Coronary artery (tissue), 2 donors: ENCODE measurements around the gene AMER1.

ENCODE experiments used
- DNase-seq: peaks from one replicate; pipeline ENCODE4 v3.0.0-alpha.2; 2017; ENCODE audit warnings: low spot score
- H3K27ac ChIP-seq, 2 donors: fragments of 200-600 bp; sonication (generic); one replicate each; pipeline ENCODE4 v1.5.1; 2016 to 2019
- H3K4me3 ChIP-seq: fragments of 200-600 bp; sonication (generic); 2 replicates; pipeline ENCODE4 v1.5.1; 2016; ENCODE audit warnings: mild to moderate bottlenecking, moderate library complexity
- CTCF ChIP-seq: fragments of 200-600 bp; sonication (generic); IDR thresholded peaks from one replicate; pipeline ENCODE4 v1.5.1; 2019; ENCODE audit warnings: antibody characterized with exemption

AMER1 gene

GRCh38 chrX:64184396-64184795 lies 21.1 kb downstream of the AMER1 start:
- no peak overlapping the region for H3K4me3 ChIP-seq
- no peak for TF ChIP-seq CTCF
- H3K27ac ChIP-seq = no peak overlapping the region
- DNase-seq = no peak

DNA sequence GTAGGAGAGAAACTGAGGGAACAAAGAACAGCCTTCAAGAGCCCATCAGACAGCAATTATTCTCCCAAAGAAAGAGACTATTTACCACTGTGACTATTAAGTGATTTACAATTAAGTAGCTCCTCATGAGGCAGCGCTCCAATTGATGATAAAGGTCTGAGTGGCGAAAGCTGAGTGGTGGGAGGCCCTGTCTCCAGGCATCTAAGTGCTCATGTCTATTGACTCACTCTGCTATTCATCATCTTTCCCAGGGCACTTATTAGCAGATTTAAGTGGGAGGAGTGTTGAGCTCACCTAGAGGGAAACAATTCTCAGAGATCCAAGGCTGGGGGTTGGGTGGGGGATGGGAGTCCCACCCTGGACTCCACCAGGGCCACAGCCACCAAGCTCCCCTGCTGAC lies 23.3 kb downstream of the AMER1 start:
- no peak for TF ChIP-seq CTCF
- no peak for DNase-seq

GRCh38 chrX:64176876-64177275 lies 28.6 kb downstream of the AMER1 start:
- H3K27ac ChIP-seq = no peak overlapping the region
- TF ChIP-seq CTCF = no peak
- no peak overlapping the region for H3K4me3 ChIP-seq
- DNase-seq = no peak

More for the DNA sequence above, 23.3 kb downstream of the AMER1 start:
- Histone ChIP-seq H3K27ac (no peak overlapping the region), H3K4me3 (no peak overlapping the region)

DNA sequence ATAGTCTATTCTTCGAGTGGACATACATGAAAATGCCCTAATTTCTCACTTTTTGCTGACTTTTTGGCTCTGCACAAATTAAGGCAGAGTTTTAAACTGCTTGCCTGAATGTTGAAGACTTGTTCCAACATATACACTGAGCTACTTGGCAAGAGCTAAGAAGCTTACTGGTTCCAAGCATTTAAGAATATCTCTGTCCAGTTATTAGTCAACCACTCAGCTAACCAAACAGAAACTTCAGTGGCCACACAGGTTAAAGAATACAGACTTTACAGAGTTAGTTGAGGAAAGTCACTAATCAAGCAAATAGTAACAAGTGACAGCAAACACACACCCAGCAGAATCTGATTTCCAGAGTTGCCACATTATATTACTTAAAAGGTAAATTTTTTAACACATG lies 35.5 kb downstream of the AMER1 start:
- no peak overlapping the region for H3K4me3 ChIP-seq
- DNase-seq = no peak
- no peak for TF ChIP-seq CTCF
- H3K27ac ChIP-seq = no peak overlapping the region

GRCh38 chrX:64152857-64153256 lies 52.7 kb downstream of the AMER1 start:
- TF ChIP-seq CTCF = no peak
- no peak overlapping the region for H3K4me3 ChIP-seq
- DNase-seq = no peak
- no peak overlapping the region for H3K27ac ChIP-seq

GRCh38 chrX:64151911-64152310 lies 53.6 kb downstream of the AMER1 start:
- H3K27ac ChIP-seq = no peak overlapping the region
- H3K4me3 ChIP-seq = no peak overlapping the region
- TF ChIP-seq CTCF = no peak
- no peak for DNase-seq

DNA sequence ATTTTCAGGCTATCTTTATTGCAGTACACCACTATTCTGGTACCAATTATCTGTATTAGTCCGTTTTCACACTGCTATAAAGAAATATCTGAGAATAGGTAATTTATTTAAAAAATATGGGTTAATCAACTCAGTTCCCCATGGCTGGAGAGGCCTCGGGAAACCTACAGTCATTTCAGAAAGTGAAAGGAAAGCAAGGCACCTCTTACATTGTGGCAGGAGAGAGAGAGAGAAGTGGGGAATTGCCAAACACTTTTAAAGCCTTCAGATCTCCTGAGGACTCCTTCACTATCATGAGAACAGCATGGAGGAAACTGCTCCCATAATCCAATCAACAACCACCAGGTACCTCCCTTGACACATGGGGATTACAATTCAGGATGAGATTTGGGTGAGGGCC lies 54.7 kb downstream of the AMER1 start:
- DNase-seq = no peak
- no peak overlapping the region for H3K4me3 ChIP-seq
- H3K27ac ChIP-seq = no peak overlapping the region
- TF ChIP-seq CTCF = no peak
